Bronchial epithelial cell (primary cell): ENCODE measurements around the gene CHST8. TPM values are rescaled to one million over a fixed set of nuclear protein-coding genes. Genes with fewer than 3 reads are reported as not detected.

Experiments used
- DNase-seq: peaks from one replicate; pipeline ENCODE4 v3.0.0-alpha.2; 2010; ENCODE audit warnings: low read depth
- FAIRE-seq: peaks from 2 replicates; lab custom pipeline; 2011; peaks lifted over from hg19 to GRCh38; lab: Jason Lieb, UNC
- H3K27me3 ChIP-seq: 2 replicates; pipeline ENCODE4 v1.5.1; 2011; ENCODE audit warnings: low read length; ENCODE audit not compliant: control insufficient read depth, insufficient read depth
- H3K36me3 ChIP-seq: 2 replicates; pipeline ENCODE4 v1.5.1; 2011; ENCODE audit warnings: low read length; ENCODE audit not compliant: control insufficient read depth, insufficient read depth
- H3K4me3 ChIP-seq: 2 replicates; pipeline ENCODE4 v1.5.1; 2011; ENCODE audit warnings: mild to moderate bottlenecking, low read depth, low read length, control low read depth
- total RNA-seq: library from RNA; depleted of rRNA; stranded (reverse); fragments of >200 nt; gene quantifications from 2 replicates; pipeline ENCODE4 v1.2.1, GENCODE V29; 2014
- TF ChIP-seq, protein P1 (sequence below): IDR thresholded peaks from 2 replicates; pipeline ENCODE4 v1.5.1; 2011; ENCODE audit warnings: mild to moderate bottlenecking, moderate library complexity, low read length, control low read depth, inconsistent platforms; ENCODE audit not compliant: insufficient read depth, severe bottlenecking

The CHST8 gene
- total RNA-seq, 1 donor from 2014 or later, result under 0.01 TPM

DNA sequence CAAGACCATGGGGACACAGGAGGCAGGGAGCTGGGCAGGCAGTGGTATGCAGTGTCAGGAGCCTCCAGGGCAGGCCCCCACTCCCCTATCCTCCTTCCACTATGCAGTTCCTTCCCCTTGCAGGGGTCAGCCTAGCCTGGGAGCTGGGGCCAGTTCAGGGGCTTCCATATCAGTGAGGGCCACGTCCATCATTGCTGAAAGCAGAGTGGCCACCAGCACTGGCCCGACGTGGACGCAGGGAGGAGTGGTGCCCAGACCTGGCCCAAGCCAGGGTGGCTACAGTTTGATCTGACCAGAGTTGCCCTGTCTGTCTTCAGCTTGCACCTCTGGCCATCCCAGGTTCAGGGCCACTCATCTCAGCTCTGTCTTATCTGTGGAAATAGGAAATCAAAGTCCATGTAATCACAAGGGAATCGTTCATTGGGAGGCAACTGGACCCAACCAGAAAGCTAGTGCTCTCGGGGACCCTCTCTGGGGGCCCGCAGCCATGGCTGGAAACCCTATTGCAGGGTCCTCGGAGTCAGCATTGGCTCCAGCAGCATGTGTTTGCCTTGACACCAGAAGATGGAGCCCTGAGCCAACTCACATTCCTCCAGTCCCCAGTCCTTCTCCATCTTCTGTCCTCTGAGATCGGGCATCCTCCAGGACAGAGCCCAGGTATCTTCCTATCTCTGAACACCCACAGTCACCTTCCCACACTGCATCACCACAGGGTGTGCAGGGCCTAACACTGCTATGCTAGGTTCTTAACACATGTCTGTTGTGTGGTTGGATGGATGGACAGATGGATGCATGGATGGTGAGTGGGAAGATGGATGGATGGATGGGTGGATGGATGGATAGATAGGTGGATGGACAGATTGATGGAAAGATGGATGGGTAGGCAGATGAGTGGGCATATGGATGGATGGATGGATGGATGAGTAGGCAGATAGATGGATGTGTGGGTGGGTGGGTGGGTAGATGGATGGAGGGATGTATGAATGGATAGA is 99.2 kb downstream of the CHST8 start:
- no peak for DNase-seq
- Histone ChIP-seq H3K36me3 (no peaks in the 10 kb centered on the region), H3K27me3 (no peaks in the 10 kb centered on the region), H3K4me3 (no peak overlapping the region)
- FAIRE-seq, result peak; percentile 64
- TF ChIP-seq, protein P1, sequence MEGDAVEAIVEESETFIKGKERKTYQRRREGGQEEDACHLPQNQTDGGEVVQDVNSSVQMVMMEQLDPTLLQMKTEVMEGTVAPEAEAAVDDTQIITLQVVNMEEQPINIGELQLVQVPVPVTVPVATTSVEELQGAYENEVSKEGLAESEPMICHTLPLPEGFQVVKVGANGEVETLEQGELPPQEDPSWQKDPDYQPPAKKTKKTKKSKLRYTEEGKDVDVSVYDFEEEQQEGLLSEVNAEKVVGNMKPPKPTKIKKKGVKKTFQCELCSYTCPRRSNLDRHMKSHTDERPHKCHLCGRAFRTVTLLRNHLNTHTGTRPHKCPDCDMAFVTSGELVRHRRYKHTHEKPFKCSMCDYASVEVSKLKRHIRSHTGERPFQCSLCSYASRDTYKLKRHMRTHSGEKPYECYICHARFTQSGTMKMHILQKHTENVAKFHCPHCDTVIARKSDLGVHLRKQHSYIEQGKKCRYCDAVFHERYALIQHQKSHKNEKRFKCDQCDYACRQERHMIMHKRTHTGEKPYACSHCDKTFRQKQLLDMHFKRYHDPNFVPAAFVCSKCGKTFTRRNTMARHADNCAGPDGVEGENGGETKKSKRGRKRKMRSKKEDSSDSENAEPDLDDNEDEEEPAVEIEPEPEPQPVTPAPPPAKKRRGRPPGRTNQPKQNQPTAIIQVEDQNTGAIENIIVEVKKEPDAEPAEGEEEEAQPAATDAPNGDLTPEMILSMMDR, result no peak

DNA sequence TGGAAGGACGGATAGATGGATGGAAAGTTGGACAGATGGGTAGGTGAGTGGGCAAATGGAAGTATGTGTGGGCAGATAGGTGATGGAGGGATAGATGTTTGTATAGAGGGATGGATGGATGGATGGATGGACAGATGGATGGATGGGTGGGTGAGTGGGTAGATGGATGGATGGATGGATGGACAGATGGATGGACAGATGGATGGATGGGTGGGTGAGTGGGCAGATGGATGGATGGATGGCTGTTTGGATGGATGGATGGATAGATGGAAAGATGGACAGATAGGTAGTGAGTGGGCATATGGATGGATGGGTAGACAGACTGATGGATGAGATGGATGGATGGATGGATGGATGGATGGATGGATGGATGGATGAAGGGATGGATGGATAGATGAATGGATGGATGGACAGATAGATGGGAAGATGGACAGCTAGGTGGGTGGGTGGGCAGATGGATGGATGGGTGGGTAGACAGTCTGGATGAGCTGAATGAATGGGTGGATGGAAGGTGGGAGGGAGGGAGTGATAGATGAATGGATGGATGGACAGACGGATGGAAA is 100.1 kb downstream of the CHST8 start:
- Histone ChIP-seq H3K4me3 (no peak overlapping the region), H3K36me3 (no peaks in the 10 kb centered on the region), H3K27me3 (no peaks in the 10 kb centered on the region)
- TF ChIP-seq, protein P1, result no peak
- no peak for FAIRE-seq
- DNase-seq, result no peak

DNA sequence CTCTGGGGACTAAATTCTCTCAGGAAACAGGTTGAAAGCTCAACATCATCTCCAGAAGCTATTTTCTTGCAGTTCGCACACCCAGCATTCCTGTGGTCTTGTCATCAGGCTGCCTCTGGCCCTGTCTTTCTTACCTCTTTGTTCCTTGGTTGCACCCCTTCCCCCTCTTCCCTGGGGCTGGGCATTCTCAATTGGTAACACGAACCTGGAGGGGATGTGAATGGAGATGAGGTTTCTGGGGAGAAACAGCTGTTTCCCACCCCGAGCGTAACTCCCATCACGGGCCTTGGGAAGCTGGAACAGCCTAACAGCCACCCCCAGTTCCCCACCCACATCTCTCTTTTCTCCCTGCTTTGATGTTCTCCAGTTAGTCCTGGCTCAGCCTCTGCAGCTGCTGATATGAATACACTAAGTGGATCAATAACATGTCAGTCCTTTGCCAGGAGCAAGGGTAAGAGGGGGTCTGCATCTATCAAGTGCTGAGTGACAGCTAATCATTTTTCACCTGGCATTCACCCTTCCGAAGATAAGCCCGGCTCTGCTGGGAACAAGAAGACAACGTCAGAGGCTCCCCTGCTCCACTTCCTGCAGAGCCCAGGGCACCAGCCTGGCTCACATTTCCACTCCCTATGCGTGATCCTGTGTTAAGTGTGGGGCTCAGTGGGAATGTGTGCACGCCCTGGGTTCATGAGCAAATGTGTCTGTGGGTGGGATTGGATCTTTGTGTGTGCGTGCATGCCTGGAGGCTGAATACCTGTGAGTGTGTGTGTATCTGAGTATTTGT is 100.9 kb downstream of the CHST8 start:
- H3K36me3 ChIP-seq, result no peaks in the 10 kb centered on the region
- no peak overlapping the region for H3K4me3 ChIP-seq
- FAIRE-seq (no peak), DNase-seq (no peak)
- TF ChIP-seq, protein P1, result no peak
- no peaks in the 10 kb centered on the region for H3K27me3 ChIP-seq

DNA sequence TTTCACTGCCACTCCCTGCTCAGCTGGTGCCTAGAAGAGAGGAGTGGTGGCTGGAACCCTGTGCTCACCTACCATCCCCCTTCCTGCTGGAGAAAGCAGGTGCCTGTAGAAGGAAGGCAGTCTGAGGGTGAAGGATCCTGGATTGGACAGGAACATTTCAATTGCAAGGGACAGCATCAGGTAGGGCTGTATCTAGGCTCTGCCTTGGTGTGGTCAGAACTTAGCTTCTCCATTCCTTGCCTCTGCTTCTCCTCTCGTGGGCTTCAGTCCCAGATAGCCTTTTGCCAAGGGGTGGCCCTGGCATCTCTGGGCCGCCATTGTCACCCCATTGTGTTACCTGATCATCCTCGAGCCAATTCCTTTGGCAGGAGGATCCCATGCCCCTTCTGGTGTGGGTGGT is 101.8 kb downstream of the CHST8 start:
- H3K27me3 ChIP-seq, result no peaks in the 10 kb centered on the region
- no peaks in the 10 kb centered on the region for H3K36me3 ChIP-seq
- no peak overlapping the region for H3K4me3 ChIP-seq
- peak; percentile 7 for FAIRE-seq
- TF ChIP-seq, protein P1, result no peak
- DNase-seq, result no peak

DNA sequence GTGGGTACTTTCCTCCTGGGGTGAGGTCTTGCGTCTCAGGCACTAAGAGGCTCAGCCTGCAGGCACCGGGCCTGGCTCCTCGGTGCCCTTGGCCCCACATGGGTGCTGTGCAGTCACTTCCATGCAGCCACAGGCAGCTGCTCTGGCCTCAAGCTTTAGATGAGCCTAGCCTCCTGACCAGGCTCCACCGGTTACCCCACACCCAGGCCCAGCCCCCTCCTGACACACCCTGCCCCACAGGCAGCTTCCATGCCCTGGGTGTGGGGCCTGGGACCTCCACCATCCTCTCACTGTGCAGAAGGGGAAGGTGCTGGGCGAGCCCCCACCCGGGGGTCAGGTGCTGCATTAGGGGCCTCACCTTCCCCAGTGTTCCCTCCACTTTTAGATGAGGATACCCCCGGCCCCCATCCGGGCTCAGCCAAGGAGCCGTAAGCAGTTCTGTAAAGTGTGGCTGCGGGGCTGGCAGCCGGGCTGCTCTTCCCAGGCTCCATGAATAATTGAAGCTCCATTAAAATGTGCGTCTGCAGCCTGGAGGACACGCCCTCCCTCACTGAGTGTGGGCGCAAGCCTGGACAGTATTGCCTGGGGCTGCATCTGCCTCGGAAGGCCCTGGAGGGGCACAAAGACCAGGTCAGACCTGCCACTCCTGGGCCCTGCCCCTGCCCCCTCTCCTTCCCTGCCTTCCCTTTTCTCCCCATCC is 102.4 kb downstream of the CHST8 start:
- Histone ChIP-seq H3K27me3 (no peaks in the 10 kb centered on the region), H3K4me3 (no peak overlapping the region), H3K36me3 (no peaks in the 10 kb centered on the region)
- no peak for FAIRE-seq
- TF ChIP-seq, protein P1, result no peak
- no peak for DNase-seq
